Endometrial microvascular endothelial cells (primary cell): ENCODE measurements around the gene SHLD1. TPM values are rescaled to one million over a fixed set of nuclear protein-coding genes. Genes with fewer than 3 reads are reported as not detected.
"Not testable (repeated sequence)": the region's sequence is repeated elsewhere in the genome, so short reads cannot be mapped to it uniquely, and the experiment has no call there.

ENCODE experiments used
- in situ Hi-C: cut with HindIII; loops from 2 replicates; pipeline ENCODE4 v1.10.0; 2017; ENCODE audit warnings: low sequenced_read_pairs, low pct_unique_long_range_greater_than_20kb; ENCODE audit errors: inconsistent ontology term
- total RNA-seq: library from RNA; depleted of rRNA; stranded (reverse); fragments of >200 nt; gene quantifications from one replicate; pipeline ENCODE4 v1.2.3, GENCODE V29; 2015; ENCODE audit errors: inconsistent ontology term

SHLD1 gene
- total RNA-seq, 1 donor from 2014 or later: 0.19 TPM

GRCh38 chr20:5803754-5804303 is 53.6 kb downstream of the SHLD1 start:
- in situ Hi-C loops: not testable (repeated sequence)

DNA sequence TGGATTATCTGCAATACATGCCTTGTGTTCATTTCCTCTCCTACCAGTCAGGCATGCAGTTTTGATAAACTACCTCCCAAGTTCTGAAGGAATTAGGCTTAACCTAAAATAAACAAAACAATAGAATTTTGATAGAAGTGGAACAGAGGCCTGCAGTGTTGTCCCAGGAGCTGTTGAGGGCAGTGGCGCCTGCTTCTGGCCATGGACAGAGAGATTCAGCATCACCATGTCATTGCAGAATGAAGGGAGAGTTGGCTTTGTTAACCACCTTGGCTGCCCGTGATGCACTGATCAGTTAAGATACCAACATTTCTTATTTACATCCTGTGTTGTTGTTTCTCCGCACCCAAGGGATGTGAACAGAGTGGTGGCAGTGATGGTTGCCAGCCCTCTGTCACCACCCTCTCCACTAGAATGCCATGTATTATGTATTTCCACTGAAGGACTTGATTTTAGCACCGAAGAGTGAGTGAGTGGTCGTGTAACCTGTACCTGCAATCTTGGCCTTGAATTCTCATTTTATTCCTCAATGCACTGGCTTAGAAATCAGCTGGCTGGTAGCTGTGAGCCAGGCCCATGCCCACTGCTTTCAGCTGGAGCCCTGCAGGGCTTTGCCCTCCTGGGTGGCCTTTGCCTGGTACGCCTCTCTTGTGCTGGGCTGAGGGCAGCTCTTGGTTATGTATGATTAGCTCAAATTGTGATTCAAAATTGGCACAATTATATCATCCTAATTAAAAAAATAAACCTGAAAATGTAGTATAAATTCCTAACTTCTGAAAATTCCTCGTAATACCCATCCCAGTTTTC is 56.5 kb downstream of the SHLD1 start:
- in situ Hi-C loops: no loop called here

DNA sequence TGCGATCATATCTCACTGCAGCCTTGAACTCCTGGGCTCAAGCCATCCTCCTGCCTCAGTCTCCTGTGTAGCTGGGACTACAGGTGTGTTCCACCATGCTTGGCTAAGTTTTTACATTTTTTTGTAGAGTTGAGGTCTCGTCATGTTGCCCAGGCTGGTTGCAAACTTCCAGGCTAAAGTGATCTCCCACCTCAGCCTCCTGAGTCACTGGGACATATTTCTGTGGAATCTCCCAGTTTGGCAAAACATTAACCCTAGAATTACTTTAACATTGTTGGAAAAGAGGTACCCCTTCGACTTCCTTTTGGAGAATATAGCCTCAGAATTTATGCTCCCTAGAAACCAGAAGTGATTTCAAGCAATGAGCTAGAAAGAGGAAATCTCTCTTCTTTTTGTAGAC is 57.2 kb downstream of the SHLD1 start:
- in situ Hi-C loops: no loop called here

DNA sequence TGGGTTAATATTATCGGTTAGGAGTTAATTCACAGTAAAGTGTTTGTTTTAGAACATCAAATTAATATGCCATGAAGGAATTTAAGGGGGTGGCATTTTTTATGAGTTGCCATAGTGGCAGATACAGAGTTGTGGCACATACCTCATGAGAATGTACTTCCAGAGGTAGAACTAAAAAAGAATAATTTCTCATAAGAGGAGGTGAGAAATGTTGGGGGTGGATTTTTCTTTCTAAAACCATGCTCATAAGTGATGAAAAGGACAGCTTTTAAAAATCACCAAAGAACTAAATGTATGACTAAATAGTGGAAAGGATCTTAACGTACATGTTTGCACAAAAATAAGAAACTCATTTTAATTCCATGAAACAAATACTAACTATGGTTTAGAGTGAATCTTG is 58.7 kb downstream of the SHLD1 start:
- in situ Hi-C loops: no loop called here

- in situ Hi-C loops: no loop called here
Measured at GRCh38 chr20:5809495-5809894, 59.3 kb downstream of the SHLD1 start.

GRCh38 chr20:5810800-5811422 is 60.7 kb downstream of the SHLD1 start:
- in situ Hi-C loops: no loop called here

GRCh38 chr20:5811746-5812145 is 61.5 kb downstream of the SHLD1 start:
- in situ Hi-C loops: no loop called here

DNA sequence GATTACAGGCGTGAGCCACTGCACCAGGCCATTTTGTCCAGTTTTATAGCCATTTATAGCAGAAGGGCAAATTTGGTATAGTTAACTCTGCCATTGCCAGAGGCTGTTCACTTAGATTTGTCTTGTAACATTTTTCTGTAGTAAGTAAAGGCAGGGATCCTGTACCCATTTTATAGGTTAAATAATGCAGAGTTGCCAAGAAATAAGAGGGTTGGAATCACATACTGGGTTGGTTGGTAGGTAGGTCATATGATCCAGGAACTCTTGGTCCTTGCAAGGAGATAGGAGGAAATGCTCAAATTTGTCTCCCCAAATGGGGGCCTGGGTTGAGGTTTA is 68.1 kb downstream of the SHLD1 start:
- in situ Hi-C loops: no loop called here

GRCh38 chr20:5820738-5821137 is 70.5 kb downstream of the SHLD1 start:
- in situ Hi-C loops: no loop called here

DNA sequence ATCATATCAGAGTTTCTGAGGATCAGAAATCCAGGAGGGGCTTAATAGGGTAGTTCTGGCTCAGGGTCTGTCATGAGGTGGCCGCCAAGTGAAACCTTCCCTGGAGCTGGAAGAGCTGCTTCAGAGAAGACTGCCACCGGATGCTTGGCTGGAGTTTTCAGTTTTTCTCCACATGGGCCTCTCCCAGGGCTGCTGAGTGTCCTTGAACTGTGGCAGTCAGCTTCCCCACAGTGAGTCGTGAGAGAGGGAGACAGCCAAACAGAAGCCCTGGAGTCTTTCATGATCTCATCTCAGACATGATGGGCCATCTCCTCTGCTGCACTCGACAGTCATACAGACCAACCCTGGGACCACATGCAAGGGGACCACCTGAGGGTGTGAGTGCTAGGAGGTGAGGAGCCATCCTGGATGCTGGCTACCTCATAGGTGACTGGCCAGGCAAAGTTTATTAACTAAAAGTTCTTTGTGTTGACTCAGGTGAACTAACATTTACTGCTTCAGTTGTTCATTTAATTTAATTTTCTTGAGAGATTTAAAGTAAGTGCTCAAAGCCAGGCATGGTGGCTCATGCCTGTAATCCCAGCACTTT is 71.5 kb downstream of the SHLD1 start:
- in situ Hi-C loops: no loop called here

GRCh38 chr20:5822569-5822968 is 72.4 kb downstream of the SHLD1 start:
- in situ Hi-C loops: no loop called here

GRCh38 chr20:5825130-5825719 is 75.0 kb downstream of the SHLD1 start:
- in situ Hi-C loops: no loop called here

DNA sequence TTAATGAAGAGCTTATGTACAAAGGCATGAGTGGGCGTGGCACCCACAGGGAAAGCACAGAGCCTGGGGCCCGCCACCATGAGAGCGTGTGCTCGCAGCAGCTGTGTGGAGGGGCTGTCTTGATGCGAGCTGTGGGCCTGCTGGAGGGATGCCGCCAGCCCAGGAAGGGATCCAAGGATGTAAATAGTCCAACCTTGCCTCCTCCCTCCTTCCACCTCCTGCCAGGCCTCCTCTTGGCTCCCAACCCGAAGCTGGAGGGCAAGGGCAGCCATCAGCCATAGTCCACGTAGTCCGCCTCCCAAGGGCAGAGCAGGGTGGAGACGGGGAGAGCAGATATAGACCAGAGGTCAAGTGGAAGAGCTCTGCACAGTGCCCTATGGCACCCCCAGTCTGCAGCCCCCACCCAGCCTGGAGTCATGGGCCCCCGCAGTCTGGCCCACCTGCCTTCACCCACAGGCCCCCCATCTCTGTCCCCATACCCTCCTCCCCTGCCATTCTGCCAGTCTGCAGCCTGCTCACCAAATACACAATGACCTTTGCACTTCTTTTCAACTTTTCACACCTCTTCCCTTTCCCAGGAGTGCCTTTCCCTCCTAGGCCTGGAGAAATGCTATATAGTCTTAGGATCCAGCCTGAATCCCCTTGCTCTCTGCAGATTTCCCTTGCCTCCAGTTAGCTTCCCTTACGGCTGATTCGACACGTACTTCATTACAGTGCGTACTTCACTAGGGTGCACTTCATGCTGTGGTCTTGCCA is 77.1 kb downstream of the SHLD1 start:
- in situ Hi-C loops: no loop called here

DNA sequence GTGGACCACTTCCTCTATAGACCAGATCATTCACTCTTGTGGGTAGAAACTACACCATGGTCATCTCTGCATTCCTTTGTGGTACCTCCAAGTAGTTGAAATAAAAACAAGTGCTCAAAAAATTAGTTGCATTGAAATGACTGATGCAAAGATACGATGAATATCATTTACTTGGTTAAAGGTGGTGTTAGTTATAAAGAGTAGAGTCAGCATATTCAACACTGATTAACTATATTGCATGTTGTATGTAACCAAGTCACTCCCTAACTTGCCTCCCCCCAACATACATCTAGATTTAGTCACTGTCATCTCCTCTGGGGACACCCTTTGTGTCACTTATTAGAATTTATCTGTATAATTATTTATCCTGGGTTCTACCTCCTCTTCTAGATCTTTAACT is 77.7 kb downstream of the SHLD1 start:
- in situ Hi-C loops: no loop called here

DNA sequence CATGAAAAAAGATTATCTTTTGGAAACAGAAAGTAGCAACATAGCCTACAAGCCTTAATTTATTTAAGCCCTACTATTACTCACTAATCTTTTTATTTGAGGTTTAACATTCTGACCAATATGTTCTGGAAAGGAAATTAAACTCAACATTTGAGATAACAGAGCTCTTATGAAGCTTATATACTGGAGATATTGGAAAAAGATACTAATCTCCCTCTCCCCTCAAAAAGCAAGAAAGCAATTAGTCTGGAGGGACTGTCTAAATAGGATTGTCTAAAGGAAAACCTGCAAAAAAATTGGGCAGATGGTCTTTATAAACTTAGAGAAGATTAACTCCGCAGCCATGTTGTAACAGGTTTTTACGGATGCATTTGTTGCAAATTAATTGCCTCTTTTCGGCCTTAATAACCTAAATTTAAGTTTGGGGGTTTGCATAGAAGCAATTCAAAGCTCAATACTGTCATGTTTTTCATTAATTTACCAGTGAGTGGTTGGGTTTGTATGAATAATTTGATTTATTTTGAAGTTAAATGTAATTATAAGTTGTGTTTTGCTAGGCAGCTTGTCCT is 79.1 kb downstream of the SHLD1 start:
- in situ Hi-C loops: no loop called here

DNA sequence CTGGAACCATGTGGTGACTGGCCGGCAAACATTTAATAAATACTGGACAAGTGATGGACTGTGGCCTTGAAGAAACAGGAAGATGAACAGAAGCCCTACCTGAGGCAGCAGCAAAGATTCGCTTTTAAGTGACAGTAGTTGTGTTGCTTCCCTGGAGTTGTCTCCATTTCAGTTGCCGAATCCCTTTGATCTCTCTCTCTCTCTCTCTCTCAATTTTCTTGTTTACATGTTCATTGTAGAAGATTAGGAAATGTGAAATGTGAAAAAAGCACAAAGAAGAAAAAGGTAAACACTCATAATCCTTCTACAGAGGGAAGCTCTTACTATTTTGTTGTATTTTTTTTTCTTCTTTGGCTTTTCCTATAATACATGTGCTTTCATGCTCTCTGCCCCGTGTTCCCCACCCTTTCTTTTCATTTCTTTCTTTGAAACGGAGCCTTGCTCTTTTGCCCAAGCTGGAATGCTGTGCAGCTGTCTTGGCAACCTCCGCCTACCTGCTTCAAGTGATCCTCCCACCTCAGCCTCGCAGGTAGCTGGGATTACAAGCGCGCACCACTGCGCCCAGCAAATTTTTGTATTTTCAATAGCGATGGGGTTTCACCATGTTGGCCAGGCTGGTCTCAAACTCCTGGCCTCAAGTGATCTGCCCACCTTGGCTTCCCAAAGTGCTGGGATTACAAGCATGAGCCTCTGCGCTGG is 81.5 kb downstream of the SHLD1 start:
- in situ Hi-C loops: no loop called here

GRCh38 chr20:5833309-5833941 is 83.2 kb downstream of the SHLD1 start:
- in situ Hi-C loops: no loop called here
